Measurements from ENCODE around the gene POGK.

- TF ChIP-seq CTCF (optimal IDR thresholded peaks at IDR 0.05 in 1 of 3, IDR thresholded peaks at IDR 0.05 in 1 of 3, conservative IDR thresholded peaks at IDR 0.05 in 1 of 3; ENCODE audit: extremely low read depth in 1 of 3, insufficient read depth in 2 of 3, low read length in 3 of 3) (no peak), EZH2 (IDR thresholded peaks at IDR 0.05; ENCODE audit: low read length) (no peak)
Observed at GRCh38 chr1:166875302-166875733, 36.0 kb downstream of the POGK start.

Data from keratinocyte (primary cell).